Stomach smooth muscle (tissue), 2 donors: Measurements from ENCODE around the gene PDS5A.
"Not testable (repeated sequence)": the region's sequence is repeated elsewhere in the genome, so short reads cannot be mapped to it uniquely, and the experiment has no call there.

Experiments used
- H3K27ac ChIP-seq: one replicate; pipeline ENCODE4 v1.7.0; 2013; ENCODE audit warnings: mild to moderate bottlenecking, low read length, inconsistent platforms
- H3K27me3 ChIP-seq, 2 donors: one replicate each; pipeline ENCODE4 v1.7.0; 2013; ENCODE audit warnings: low read length in 2 of 2; ENCODE audit not compliant: insufficient read depth in 2 of 2, control insufficient read depth in 1 of 2
- H3K36me3 ChIP-seq, 2 donors: one replicate each; pipeline ENCODE4 v1.7.0; 2013; ENCODE audit warnings: low read length in 2 of 2; ENCODE audit not compliant: control insufficient read depth in 2 of 2, insufficient read depth in 2 of 2
- H3K4me1 ChIP-seq: one replicate; pipeline ENCODE4 v1.7.0; 2013; ENCODE audit warnings: low read length; ENCODE audit not compliant: control insufficient read depth, insufficient read depth
- H3K4me3 ChIP-seq, 2 donors: one replicate each; pipeline ENCODE4 v1.7.0; 2013; ENCODE audit warnings: low read length in 2 of 2
- H3K9ac ChIP-seq, 2 donors: one replicate each; pipeline ENCODE4 v1.7.0; 2013; ENCODE audit warnings: low read length in 2 of 2, mild to moderate bottlenecking in 1 of 2
- H3K9me3 ChIP-seq, 2 donors: one replicate each; pipeline ENCODE4 v1.7.0; 2013; ENCODE audit warnings: low read length in 2 of 2; ENCODE audit not compliant: control insufficient read depth in 2 of 2
- donor health status: healthy.
- donor health status: Pancreatic carcinoma.

Gene PDS5A

DNA sequence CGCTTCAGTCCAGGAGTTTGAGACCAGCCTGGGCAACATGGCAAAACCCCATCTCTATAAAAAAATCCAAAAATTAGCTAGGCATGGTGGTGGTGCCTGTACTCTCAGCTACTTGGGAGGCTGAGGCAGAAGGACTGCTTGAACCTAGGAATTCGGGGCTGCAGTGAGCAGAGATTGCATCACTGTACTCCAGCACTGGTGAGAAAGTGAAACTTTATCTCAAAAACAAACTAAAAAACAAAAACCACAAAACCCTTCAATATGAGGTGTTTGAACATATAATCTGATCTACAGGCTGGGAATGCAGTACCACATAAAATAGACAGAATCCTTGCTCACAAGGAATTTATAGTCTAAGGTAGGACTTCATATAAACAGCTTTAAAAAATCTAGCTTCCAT is 103.9 kb downstream of the PDS5A start:
- Histone ChIP-seq H3K9ac (no peak overlapping the region), H3K4me1 (no peaks in the 10 kb centered on the region), H3K27ac (no peak overlapping the region), H3K36me3 (peaks cover 12 to 26% of the 10 kb centered on the region in 2 donors), H3K27me3 (no peaks in the 10 kb centered on the region), H3K9me3 (no peaks in the 10 kb centered on the region), H3K4me3 (no peak overlapping the region)

DNA sequence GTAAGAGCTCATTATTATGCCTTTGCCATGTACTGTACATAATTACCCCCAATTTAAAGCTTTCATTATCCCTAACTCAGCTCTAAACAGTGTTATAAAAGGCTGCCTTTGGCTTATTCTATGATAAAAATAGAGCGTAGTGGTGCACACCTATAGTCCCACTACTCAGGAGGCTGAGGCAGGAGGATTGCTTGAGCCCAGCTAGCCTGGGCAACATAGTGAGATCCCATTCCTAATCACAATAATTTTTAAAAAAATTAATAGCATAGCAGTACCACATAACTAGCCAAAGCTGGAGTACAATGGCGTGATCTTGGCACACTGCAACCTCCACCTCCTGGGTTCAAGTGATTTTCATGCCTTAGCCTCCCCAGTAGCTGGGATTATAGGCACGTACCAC is 112.4 kb downstream of the PDS5A start:
- Histone ChIP-seq H3K27ac (no peak overlapping the region), H3K9me3 (no peaks in the 10 kb centered on the region), H3K4me1 (no peaks in the 10 kb centered on the region), H3K27me3 (no peaks in the 10 kb centered on the region), H3K36me3 (peaks cover 8 to 16% of the 10 kb centered on the region in 2 donors), H3K9ac (no peak overlapping the region), H3K4me3 (no peak overlapping the region)

GRCh38 chr4:39864391-39864790 is 113.3 kb downstream of the PDS5A start:
- no peaks in the 10 kb centered on the region for H3K27me3 ChIP-seq
- peaks cover 10 to 18% of the 10 kb centered on the region in 2 donors for H3K36me3 ChIP-seq
- H3K9ac ChIP-seq: no peak overlapping the region
- no peak overlapping the region for H3K27ac ChIP-seq
- no peaks in the 10 kb centered on the region for H3K4me1 ChIP-seq
- no peak overlapping the region for H3K4me3 ChIP-seq
- H3K9me3 ChIP-seq: no peaks in the 10 kb centered on the region

DNA sequence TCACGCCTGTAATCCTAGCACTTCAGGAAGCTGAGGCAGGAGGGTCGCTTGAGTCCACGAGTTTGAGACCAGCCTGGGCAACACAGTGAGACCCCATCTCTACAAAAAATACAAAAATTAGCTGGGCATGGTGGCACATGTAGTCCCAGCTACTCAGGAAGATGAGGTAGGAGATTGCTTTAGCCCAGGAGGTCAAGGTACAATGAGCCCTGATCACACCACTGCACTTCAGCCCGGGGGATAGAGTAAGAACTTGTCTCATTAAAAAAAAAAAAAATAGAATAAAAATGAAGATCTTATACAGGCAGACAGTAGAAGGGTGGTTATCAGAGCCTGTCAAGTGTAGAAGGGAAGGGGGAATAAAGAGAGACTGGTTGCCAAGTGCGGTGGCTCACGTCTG is 116.9 kb downstream of the PDS5A start:
- Histone ChIP-seq H3K4me1 (no peaks in the 10 kb centered on the region), H3K9me3 (no peaks in the 10 kb centered on the region), H3K36me3 (peaks cover 7 to 12% of the 10 kb centered on the region in 2 donors), H3K27ac (no peak overlapping the region), H3K27me3 (no peaks in the 10 kb centered on the region), H3K4me3 (no peak overlapping the region), H3K9ac (no peak overlapping the region)

DNA sequence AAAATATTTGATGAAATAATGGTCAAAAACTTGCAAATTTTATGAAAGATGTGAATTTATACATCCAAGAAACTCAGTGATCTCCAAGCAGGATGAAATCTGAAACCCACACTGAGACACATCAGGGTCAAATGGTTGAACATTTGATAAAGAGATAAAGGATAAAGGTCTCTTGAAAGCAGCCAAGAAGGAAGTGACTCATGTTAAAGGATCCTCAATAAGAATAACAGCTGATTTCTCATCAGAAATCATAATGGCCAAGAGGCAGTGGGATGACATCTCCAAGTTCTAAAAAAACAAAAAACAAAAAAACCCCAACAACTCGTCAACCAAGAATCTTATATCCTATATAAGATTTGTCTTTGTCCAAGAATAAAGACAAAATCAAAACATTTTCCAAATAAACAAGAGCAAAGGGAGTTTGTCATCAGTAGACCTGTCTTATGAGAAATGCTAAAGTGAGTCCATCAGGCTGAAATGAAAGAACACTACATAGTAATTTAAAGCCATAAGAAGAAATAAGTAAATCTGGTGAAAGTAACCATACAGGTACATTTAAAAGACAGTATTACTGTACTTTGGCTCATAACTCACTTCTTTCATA is 121.7 kb downstream of the PDS5A start:
- no peak overlapping the region for H3K4me3 ChIP-seq
- H3K9me3 ChIP-seq: no peaks in the 10 kb centered on the region
- peaks cover 7 to 12% of the 10 kb centered on the region in 2 donors for H3K36me3 ChIP-seq
- no peak overlapping the region for H3K9ac ChIP-seq
- no peaks in the 10 kb centered on the region for H3K4me1 ChIP-seq
- no peaks in the 10 kb centered on the region for H3K27me3 ChIP-seq
- H3K27ac ChIP-seq: no peak overlapping the region

- Histone ChIP-seq H3K27ac (no peak overlapping the region), H3K9ac (no peak overlapping the region), H3K4me1 (no peaks in the 10 kb centered on the region), H3K4me3 (no peak overlapping the region), H3K9me3 (no peaks in the 10 kb centered on the region), H3K36me3 (peaks cover 4 to 13% of the 10 kb centered on the region in 2 donors), H3K27me3 (no peaks in the 10 kb centered on the region)
Observed at GRCh38 chr4:39852636-39853035, 125.1 kb downstream of the PDS5A start.

GRCh38 chr4:39850727-39851126 is 127.0 kb downstream of the PDS5A start:
- no peak overlapping the region for H3K27ac ChIP-seq
- H3K4me3 ChIP-seq: no peak overlapping the region
- no peaks in the 10 kb centered on the region for H3K4me1 ChIP-seq
- H3K36me3 ChIP-seq: peaks cover 8% of the 10 kb centered on the region in 2 donors
- no peaks in the 10 kb centered on the region for H3K27me3 ChIP-seq
- no peaks in the 10 kb centered on the region for H3K9me3 ChIP-seq
- no peak overlapping the region for H3K9ac ChIP-seq

DNA sequence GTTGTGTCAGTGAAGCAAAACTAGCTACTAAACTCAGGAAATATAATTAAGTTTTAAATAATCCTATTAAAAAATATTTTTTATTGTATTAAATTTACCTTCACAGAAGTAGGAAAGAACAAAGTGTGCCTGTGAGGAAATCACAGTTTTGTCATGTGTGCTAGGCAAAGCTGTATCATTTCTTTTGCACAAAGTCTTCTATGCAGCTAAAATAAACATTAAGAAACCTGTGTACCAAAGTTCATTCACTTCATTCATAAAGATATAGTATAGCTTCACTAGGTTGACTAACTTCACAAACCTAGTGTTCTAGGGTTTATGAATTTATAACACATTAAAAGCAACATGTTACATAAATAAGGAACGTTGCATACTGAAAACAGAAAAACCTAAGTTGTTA is 131.0 kb downstream of the PDS5A start:
- no peaks in the 10 kb centered on the region for H3K27me3 ChIP-seq
- H3K4me1 ChIP-seq: no peaks in the 10 kb centered on the region
- no peak overlapping the region for H3K9ac ChIP-seq
- H3K27ac ChIP-seq: no peak overlapping the region
- H3K9me3 ChIP-seq: no peaks in the 10 kb centered on the region
- no peak overlapping the region for H3K4me3 ChIP-seq
- peaks cover 8 to 10% of the 10 kb centered on the region in 2 donors for H3K36me3 ChIP-seq

DNA sequence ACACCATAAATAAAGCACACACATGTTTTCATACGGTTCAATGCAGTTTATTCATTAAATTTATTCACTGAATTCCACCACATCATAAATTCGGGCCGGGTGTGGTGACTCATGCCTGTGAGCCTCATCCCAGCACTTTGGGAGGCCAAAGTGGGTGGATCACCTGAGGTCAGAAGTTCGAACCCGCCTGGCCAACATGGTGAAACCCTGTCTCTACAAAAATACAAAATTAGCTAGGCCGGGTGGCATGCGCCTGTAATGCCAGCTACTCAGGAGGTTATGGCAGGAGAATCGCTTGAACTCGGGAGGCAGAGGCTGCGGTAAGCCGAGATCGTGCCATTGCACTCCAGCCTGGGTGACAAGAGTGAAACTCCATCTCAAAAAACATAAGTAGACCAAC is 131.6 kb downstream of the PDS5A start:
- Histone ChIP-seq H3K4me3 (no peak overlapping the region), H3K27ac (no peak overlapping the region), H3K9ac (no peak overlapping the region), H3K9me3 (no peaks in the 10 kb centered on the region), H3K4me1 (no peaks in the 10 kb centered on the region), H3K27me3 (no peaks in the 10 kb centered on the region), H3K36me3 (peaks cover 8 to 10% of the 10 kb centered on the region in 2 donors)

DNA sequence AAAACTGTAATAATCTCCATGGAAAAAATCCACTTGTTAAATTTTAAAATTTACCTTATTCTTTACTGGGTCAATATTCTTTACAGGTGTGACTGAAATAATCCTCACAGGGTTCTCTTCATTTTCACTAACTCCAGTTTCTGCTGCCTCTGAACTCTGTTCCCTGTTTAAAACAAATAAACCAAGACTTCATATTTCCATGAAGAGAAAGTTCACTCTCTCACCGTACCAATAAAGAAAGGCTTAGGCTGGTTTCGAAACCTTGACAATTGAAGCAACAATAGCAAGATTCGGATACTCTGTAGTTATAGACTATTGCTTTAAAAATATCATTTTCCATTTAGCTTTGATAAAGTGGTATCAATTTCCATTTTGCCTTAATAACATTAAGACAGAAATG is 135.8 kb downstream of the PDS5A start:
- no peaks in the 10 kb centered on the region for H3K27me3 ChIP-seq
- H3K4me3 ChIP-seq: no peak overlapping the region
- H3K27ac ChIP-seq: no peak overlapping the region
- no peak overlapping the region for H3K9ac ChIP-seq
- H3K9me3 ChIP-seq: no peaks in the 10 kb centered on the region
- no peaks in the 10 kb centered on the region for H3K4me1 ChIP-seq
- peaks cover 21 to 25% of the 10 kb centered on the region in 2 donors for H3K36me3 ChIP-seq

- H3K27ac ChIP-seq, H3K9ac ChIP-seq, H3K4me1 ChIP-seq, H3K4me3 ChIP-seq, H3K9me3 ChIP-seq, H3K27me3 ChIP-seq: not testable (repeated sequence)
- H3K36me3 ChIP-seq: peaks cover 23 to 26% of the 10 kb centered on the region in 2 donors
Observed at GRCh38 chr4:39840516-39840915, 137.2 kb downstream of the PDS5A start.
